GM21526 (cell line): ENCODE data around the gene RGSL1.

Experiments used
- ATAC-seq: cut with Tn5 transposase; IDR thresholded peaks from one replicate; pipeline ENCODE4 v1.9.1; 2021; ENCODE audit warnings: moderate library complexity; ENCODE audit not compliant: unreplicated experiment, low FRiP score

The RGSL1 gene

GRCh38 chr1:182587666-182588499 lies 137.9 kb downstream of the RGSL1 start:
- no peak for ATAC-seq

- peak; percentile 76 for ATAC-seq
These were observed 138.8 kb downstream of the RGSL1 start, which contains the start of gene RNASEL for GRCh38 chr1:182588500-182589396. RNASEL (minus strand) TSS chr1:182589256; CDS start chr1:182586806, 2,450 bp downstream.

GRCh38 chr1:182589520-182589919 lies 139.6 kb downstream of the RGSL1 start:
- ATAC-seq = no peak

GRCh38 chr1:182589931-182590330 lies 140.0 kb downstream of the RGSL1 start:
- ATAC-seq = no peak

GRCh38 chr1:182595641-182596240 lies 145.8 kb downstream of the RGSL1 start:
- peak; percentile 47 for ATAC-seq

- no peak for ATAC-seq
These were observed 147.0 kb downstream of the RGSL1 start for GRCh38 chr1:182596934-182597333.

GRCh38 chr1:182598296-182598695 lies 148.3 kb downstream of the RGSL1 start:
- no peak for ATAC-seq

- ATAC-seq = no peak
These were observed 149.4 kb downstream of the RGSL1 start for GRCh38 chr1:182599339-182599738.

- ATAC-seq = no peak
These were observed 150.2 kb downstream of the RGSL1 start for GRCh38 chr1:182600036-182600713.

GRCh38 chr1:182600745-182601415 lies 150.9 kb downstream of the RGSL1 start:
- no peak for ATAC-seq

GRCh38 chr1:182601416-182601786 lies 151.5 kb downstream of the RGSL1 start:
- no peak for ATAC-seq

GRCh38 chr1:182601913-182602312 lies 152.0 kb downstream of the RGSL1 start:
- ATAC-seq = no peak

- no peak for ATAC-seq
These were observed 153.1 kb downstream of the RGSL1 start for GRCh38 chr1:182602935-182603645.

GRCh38 chr1:182603646-182604174 lies 153.8 kb downstream of the RGSL1 start:
- no peak for ATAC-seq

- ATAC-seq = peak; percentile 78
These were observed 154.5 kb downstream of the RGSL1 start, which contains the start of gene RGS16 for GRCh38 chr1:182604175-182605164. RGS16 (minus strand) TSS chr1:182604389; CDS start chr1:182604259, 130 bp downstream.

- no peak for ATAC-seq
These were observed 157.6 kb downstream of the RGSL1 start for GRCh38 chr1:182607566-182607965.

- ATAC-seq = no peak
These were observed 158.3 kb downstream of the RGSL1 start for GRCh38 chr1:182608236-182608635.
